Glutamatergic neuron (in vitro differentiated cells): ENCODE data around the gene SETX. TPM values are rescaled to one million over a fixed set of nuclear protein-coding genes. Genes with fewer than 3 reads are reported as not detected.

ENCODE experiments used
- DNase-seq: peaks from one replicate; pipeline ENCODE4 v3.0.0; 2022
- H3K27ac Mint-ChIP-seq: one replicate; pipeline ENCODE4 v1.8.0; 2020; ENCODE audit warnings: mild to moderate bottlenecking, mixed read lengths, inconsistent platforms; ENCODE audit not compliant: unreplicated experiment
- H3K27me3 Mint-ChIP-seq: one replicate; pipeline ENCODE4 v1.8.0; 2020; ENCODE audit warnings: mild to moderate bottlenecking, moderate library complexity, mixed read lengths, inconsistent platforms; ENCODE audit not compliant: unreplicated experiment
- H3K36me3 Mint-ChIP-seq: one replicate; pipeline ENCODE4 v1.8.0; 2020; ENCODE audit warnings: mild to moderate bottlenecking, mixed read lengths, inconsistent platforms; ENCODE audit not compliant: unreplicated experiment
- H3K4me1 Mint-ChIP-seq: one replicate; pipeline ENCODE4 v1.8.0; 2020; ENCODE audit warnings: mild to moderate bottlenecking, low read depth, mixed read lengths, inconsistent platforms; ENCODE audit not compliant: unreplicated experiment
- H3K4me3 Mint-ChIP-seq: one replicate; pipeline ENCODE4 v1.8.0; 2020; ENCODE audit warnings: mild to moderate bottlenecking, mixed read lengths, inconsistent platforms; ENCODE audit not compliant: unreplicated experiment
- H3K9me3 Mint-ChIP-seq: one replicate; pipeline ENCODE4 v1.8.0; 2020; ENCODE audit warnings: mild to moderate bottlenecking, moderate library complexity, mixed read lengths, inconsistent platforms; ENCODE audit not compliant: unreplicated experiment
- total RNA-seq: library from RNA; stranded (reverse); fragmentation: NEBNext Ultra II Directional; extraction: Animal tissue kit (Norgen Biotek cat#: 25700); gene quantifications from one replicate; pipeline ENCODE4 v1.2.1, GENCODE V29; 2021; ENCODE audit not compliant: unreplicated experiment
- TF ChIP-seq, protein P1 (sequence below): fragments of 200-600 bp; sonication (generic); IDR thresholded peaks from one replicate; pipeline ENCODE4 v1.5.0; 2021; ENCODE audit not compliant: partially characterized antibody, unreplicated experiment

SETX gene
- total RNA-seq, 1 donor from 2014 or later = 48.4 TPM

DNA sequence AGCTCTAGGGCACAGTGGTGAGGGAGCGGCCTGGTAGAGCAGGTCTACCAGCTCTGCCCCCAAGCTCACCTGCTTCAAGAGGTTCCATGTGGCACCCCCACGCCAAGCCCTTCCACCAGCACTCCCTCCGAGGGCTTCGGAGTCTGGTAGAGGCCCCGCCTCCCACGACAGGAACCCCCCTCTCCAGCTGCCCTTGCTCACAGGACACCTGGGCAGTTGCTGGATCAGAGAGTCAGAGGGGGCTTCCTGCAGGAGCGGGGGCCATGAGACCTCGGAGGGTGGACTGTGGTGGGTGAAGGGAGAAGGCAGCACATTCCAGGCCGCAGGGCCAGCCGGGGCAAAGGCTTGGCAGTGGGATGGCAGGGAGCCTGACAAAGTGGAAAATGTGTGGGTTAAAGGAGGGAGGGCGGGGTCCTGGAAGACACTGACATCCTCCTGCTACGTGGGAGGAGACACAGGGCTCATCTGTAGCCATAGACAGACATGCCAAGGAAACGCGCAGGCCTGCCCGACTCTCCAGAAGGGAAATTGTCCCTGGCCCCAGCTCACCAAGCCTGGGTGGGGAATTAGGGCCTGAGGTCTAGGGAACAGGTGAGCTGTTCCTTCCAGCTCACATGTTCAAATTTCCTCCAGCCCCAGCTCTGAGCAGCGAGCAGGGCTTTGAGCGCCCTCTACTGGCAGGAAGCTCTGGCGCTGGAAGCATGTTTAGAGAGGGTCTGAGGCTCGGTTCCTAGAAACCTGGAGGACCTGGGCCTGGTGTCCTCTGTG is 118.7 kb downstream of the SETX start:
- TF ChIP-seq, protein P1, sequence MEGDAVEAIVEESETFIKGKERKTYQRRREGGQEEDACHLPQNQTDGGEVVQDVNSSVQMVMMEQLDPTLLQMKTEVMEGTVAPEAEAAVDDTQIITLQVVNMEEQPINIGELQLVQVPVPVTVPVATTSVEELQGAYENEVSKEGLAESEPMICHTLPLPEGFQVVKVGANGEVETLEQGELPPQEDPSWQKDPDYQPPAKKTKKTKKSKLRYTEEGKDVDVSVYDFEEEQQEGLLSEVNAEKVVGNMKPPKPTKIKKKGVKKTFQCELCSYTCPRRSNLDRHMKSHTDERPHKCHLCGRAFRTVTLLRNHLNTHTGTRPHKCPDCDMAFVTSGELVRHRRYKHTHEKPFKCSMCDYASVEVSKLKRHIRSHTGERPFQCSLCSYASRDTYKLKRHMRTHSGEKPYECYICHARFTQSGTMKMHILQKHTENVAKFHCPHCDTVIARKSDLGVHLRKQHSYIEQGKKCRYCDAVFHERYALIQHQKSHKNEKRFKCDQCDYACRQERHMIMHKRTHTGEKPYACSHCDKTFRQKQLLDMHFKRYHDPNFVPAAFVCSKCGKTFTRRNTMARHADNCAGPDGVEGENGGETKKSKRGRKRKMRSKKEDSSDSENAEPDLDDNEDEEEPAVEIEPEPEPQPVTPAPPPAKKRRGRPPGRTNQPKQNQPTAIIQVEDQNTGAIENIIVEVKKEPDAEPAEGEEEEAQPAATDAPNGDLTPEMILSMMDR = peak; percentile 96
- Mint-ChIP-seq H3K36me3 (no peaks in the 10 kb centered on the region), H3K9me3 (no peaks in the 10 kb centered on the region), H3K27me3 (peaks cover 7% of the 10 kb centered on the region), H3K4me3 (no peak overlapping the region), H3K4me1 (peaks cover 9% of the 10 kb centered on the region), H3K27ac (no peak overlapping the region)
- peak; percentile 92 for DNase-seq

GRCh38 chr9:132235125-132235524 is 119.7 kb downstream of the SETX start:
- H3K4me3 Mint-ChIP-seq = no peak overlapping the region
- DNase-seq = no peak
- peaks cover 11% of the 10 kb centered on the region for H3K4me1 Mint-ChIP-seq
- H3K9me3 Mint-ChIP-seq = no peaks in the 10 kb centered on the region
- H3K27ac Mint-ChIP-seq = no peak overlapping the region
- no peaks in the 10 kb centered on the region for H3K36me3 Mint-ChIP-seq
- peaks cover 7% of the 10 kb centered on the region for H3K27me3 Mint-ChIP-seq
- TF ChIP-seq, protein P1 = no peak

DNA sequence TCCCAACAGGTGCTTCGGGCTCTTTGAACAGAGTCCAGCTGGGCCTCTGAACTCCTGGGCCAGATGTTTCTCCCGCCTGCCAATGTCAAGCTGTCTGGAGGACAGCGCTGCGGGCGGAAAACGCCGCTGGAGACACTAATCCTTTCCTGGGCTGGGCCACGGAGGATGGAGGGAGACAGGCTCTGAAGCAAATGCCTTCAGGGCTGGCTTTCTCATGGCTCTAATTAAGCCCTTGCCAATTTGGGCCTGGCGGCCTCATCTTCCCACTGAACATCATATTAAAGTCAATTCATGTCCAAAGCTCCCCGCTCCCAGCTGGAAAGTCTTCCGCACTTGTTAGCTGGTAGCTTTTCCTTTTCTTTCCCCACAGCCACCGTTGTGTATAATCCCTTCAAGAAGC is 120.3 kb downstream of the SETX start:
- TF ChIP-seq, protein P1 = no peak
- peaks cover 7% of the 10 kb centered on the region for H3K27me3 Mint-ChIP-seq
- H3K36me3 Mint-ChIP-seq = no peaks in the 10 kb centered on the region
- no peak overlapping the region for H3K4me3 Mint-ChIP-seq
- H3K4me1 Mint-ChIP-seq = peaks cover 11% of the 10 kb centered on the region
- no peak overlapping the region for H3K27ac Mint-ChIP-seq
- DNase-seq = no peak
- no peaks in the 10 kb centered on the region for H3K9me3 Mint-ChIP-seq

GRCh38 chr9:132233138-132233537 is 121.6 kb downstream of the SETX start:
- no peak for DNase-seq
- H3K4me3 Mint-ChIP-seq = no peak overlapping the region
- peaks cover 11% of the 10 kb centered on the region for H3K27me3 Mint-ChIP-seq
- no peaks in the 10 kb centered on the region for H3K36me3 Mint-ChIP-seq
- H3K27ac Mint-ChIP-seq = peak overlapping the region; percentile 33
- peaks cover 11% of the 10 kb centered on the region for H3K4me1 Mint-ChIP-seq
- peaks cover 4% of the 10 kb centered on the region for H3K9me3 Mint-ChIP-seq
- TF ChIP-seq, protein P1 = no peak

- Mint-ChIP-seq H3K4me1 (peaks cover 11% of the 10 kb centered on the region), H3K27me3 (peaks cover 11% of the 10 kb centered on the region), H3K36me3 (no peaks in the 10 kb centered on the region), H3K4me3 (no peak overlapping the region), H3K27ac (no peak overlapping the region), H3K9me3 (peaks cover 4% of the 10 kb centered on the region)
- no peak for DNase-seq
- TF ChIP-seq, protein P1 = no peak
These were observed 122.3 kb downstream of the SETX start for GRCh38 chr9:132232522-132232921.
